Measurements from ENCODE around the gene MYCBP2.

- TF ChIP-seq, protein P1, sequence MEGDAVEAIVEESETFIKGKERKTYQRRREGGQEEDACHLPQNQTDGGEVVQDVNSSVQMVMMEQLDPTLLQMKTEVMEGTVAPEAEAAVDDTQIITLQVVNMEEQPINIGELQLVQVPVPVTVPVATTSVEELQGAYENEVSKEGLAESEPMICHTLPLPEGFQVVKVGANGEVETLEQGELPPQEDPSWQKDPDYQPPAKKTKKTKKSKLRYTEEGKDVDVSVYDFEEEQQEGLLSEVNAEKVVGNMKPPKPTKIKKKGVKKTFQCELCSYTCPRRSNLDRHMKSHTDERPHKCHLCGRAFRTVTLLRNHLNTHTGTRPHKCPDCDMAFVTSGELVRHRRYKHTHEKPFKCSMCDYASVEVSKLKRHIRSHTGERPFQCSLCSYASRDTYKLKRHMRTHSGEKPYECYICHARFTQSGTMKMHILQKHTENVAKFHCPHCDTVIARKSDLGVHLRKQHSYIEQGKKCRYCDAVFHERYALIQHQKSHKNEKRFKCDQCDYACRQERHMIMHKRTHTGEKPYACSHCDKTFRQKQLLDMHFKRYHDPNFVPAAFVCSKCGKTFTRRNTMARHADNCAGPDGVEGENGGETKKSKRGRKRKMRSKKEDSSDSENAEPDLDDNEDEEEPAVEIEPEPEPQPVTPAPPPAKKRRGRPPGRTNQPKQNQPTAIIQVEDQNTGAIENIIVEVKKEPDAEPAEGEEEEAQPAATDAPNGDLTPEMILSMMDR (conservative IDR thresholded peaks at IDR 0.05 in 1 of 2, IDR thresholded peaks at IDR 0.05 in 1 of 2; ENCODE audit: extremely low read depth in 1 of 2, insufficient read depth in 1 of 2, low read depth in 1 of 2, low read length in 2 of 2): peak; percentile 69 to 72
- TF ChIP-seq EZH2 (IDR thresholded peaks at IDR 0.05; ENCODE audit: borderline replicate concordance, low read length): no peak
Observed at GRCh38 chr13:77002590-77003190, 324.2 kb downstream of the MYCBP2 start.
